Effector CD4-positive, alpha-beta T cell (primary cell): ENCODE data around the gene SMG7.

Experiments used
- DNase-seq: peaks from one replicate; pipeline ENCODE4 v3.0.0-alpha.2; 2020

Gene SMG7

GRCh38 chr1:183569141-183569540, 96.8 kb downstream of the SMG7 start:
- no peak for DNase-seq

- DNase-seq, result no peak
Measured at GRCh38 chr1:183569801-183570200, 97.5 kb downstream of the SMG7 start.

- DNase-seq, result no peak
Measured at GRCh38 chr1:183570451-183570850, 98.2 kb downstream of the SMG7 start.

GRCh38 chr1:183571678-183572268, 99.5 kb downstream of the SMG7 start:
- no peak for DNase-seq

- DNase-seq, result no peak
Measured at GRCh38 chr1:183572721-183573120, 100.4 kb downstream of the SMG7 start.

- no peak for DNase-seq
Measured at GRCh38 chr1:183575606-183576005, 103.3 kb downstream of the SMG7 start.

- DNase-seq, result no peak
Measured at GRCh38 chr1:183576537-183576936, 104.2 kb downstream of the SMG7 start.

GRCh38 chr1:183577897-183578465, 105.7 kb downstream of the SMG7 start:
- no peak for DNase-seq

- no peak for DNase-seq
Measured at GRCh38 chr1:183578856-183579255, 106.6 kb downstream of the SMG7 start.

GRCh38 chr1:183580281-183580682, 108.0 kb downstream of the SMG7 start:
- DNase-seq, result no peak

- DNase-seq, result no peak
Measured at GRCh38 chr1:183582021-183582713, 109.9 kb downstream of the SMG7 start.

- DNase-seq, result no peak
Measured at GRCh38 chr1:183583466-183583865, 111.2 kb downstream of the SMG7 start.

GRCh38 chr1:183584147-183584546, 111.8 kb downstream of the SMG7 start:
- no peak for DNase-seq

GRCh38 chr1:183585038-183585437, 112.7 kb downstream of the SMG7 start:
- no peak for DNase-seq

GRCh38 chr1:183586455-183586854, 114.2 kb downstream of the SMG7 start:
- DNase-seq, result no peak

GRCh38 chr1:183586926-183587325, 114.6 kb downstream of the SMG7 start:
- DNase-seq, result no peak

GRCh38 chr1:183588827-183589226, 116.5 kb downstream of the SMG7 start:
- DNase-seq, result no peak

- DNase-seq, result no peak
Measured at GRCh38 chr1:183589384-183589783, 117.1 kb downstream of the SMG7 start.

- DNase-seq, result no peak
Measured at GRCh38 chr1:183589874-183590243, 117.6 kb downstream of the SMG7 start.

- no peak for DNase-seq
Measured at GRCh38 chr1:183590244-183591191, 118.2 kb downstream of the SMG7 start, which contains the start of gene NCF2. Gene NCF2, minus strand, starts transcription at chr1:183590459. Its CDS starts 130 bp downstream, at chr1:183590329.

- DNase-seq, result no peak
Measured at GRCh38 chr1:183592733-183593132, 120.4 kb downstream of the SMG7 start.

- no peak for DNase-seq
Measured at GRCh38 chr1:183593356-183593755, 121.1 kb downstream of the SMG7 start.

- DNase-seq, result no peak
Measured at GRCh38 chr1:183595537-183595936, 123.2 kb downstream of the SMG7 start.
